H1 (cell line): ENCODE measurements around the gene GPR15.

Source experiments
- JUN ChIP-seq: IDR thresholded peaks from 2 replicates; pipeline ENCODE4 v1.6.1; 2011; ENCODE audit warnings: low read depth, mild to moderate bottlenecking, improper control_type of control experiment, low read length
- RNF2 ChIP-seq: fragments of 200-900, 300-1000 bp; sonication (generic); IDR thresholded peaks from 2 replicates; pipeline ENCODE4 v1.7.1; 2016; ENCODE audit warnings: borderline replicate concordance, low read depth, mild to moderate bottlenecking, antibody characterized with exemption, low read length; ENCODE audit not compliant: poor library complexity, severe bottlenecking; ENCODE audit errors: missing control alignments
- TF ChIP-seq, protein P1 (sequence below), 3 experiments: IDR thresholded peaks; 1 replicate in 2 of 3; 2 replicates in 1 of 3; pipeline versions ENCODE4 v1.5.1 to v1.6.1; 2011; ENCODE audit warnings: low read length in 3 of 3, mild to moderate bottlenecking in 3 of 3, inconsistent platforms in 2 of 3, low read depth in 1 of 3, moderate library complexity in 1 of 3; ENCODE audit not compliant: insufficient read depth in 1 of 3; ENCODE audit errors: control extremely low read depth in 1 of 3

DNA sequence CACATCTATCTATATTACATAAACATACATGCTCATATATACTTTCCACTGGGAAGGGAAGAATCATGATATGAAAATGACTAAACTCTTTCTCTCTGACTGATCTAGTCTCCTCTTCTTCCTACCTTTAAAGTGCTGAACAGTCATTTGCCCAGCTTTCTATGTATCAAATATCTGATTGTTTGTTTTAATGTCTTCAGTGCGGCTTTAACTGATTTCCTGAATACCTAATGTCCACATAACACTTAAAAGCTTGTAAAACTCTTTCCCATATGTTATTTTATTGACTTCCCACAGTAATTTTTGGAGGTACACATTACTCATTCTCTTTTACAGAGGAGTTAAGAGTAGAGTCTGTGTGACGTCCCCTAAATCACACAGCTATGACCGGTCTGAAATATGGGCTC lies 33.5 kb downstream of the GPR15 start:
- TF ChIP-seq, protein P1, sequence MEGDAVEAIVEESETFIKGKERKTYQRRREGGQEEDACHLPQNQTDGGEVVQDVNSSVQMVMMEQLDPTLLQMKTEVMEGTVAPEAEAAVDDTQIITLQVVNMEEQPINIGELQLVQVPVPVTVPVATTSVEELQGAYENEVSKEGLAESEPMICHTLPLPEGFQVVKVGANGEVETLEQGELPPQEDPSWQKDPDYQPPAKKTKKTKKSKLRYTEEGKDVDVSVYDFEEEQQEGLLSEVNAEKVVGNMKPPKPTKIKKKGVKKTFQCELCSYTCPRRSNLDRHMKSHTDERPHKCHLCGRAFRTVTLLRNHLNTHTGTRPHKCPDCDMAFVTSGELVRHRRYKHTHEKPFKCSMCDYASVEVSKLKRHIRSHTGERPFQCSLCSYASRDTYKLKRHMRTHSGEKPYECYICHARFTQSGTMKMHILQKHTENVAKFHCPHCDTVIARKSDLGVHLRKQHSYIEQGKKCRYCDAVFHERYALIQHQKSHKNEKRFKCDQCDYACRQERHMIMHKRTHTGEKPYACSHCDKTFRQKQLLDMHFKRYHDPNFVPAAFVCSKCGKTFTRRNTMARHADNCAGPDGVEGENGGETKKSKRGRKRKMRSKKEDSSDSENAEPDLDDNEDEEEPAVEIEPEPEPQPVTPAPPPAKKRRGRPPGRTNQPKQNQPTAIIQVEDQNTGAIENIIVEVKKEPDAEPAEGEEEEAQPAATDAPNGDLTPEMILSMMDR (IDR thresholded peaks at IDR 0.05; ENCODE audit: control extremely low read depth in 1 of 3, insufficient read depth in 1 of 3, low read depth in 1 of 3, low read length in 3 of 3): no peak
- TF ChIP-seq JUN: no peak
- TF ChIP-seq RNF2: no peak
